ENCODE data around the gene SPCS1.

DNA sequence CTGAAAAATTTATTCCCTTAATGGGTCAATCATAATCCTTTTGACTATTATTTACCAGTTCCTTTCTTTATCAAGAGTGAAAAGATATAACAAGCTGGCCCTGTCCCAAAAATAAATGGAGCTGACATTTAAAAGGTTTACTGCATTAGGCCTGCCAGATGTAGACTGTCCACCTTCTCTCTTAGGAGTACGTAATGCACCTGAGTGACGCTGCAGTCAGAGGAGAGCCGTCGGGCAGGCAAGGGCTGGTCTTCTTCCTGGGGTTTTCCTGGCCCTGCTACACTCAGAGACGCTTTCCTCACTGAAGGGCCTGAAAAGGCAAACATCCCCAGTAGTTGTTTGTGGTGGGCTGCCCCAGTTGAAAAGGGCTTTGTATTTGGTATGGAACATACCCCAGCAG is 37.2 kb downstream of the SPCS1 start:
- TF ChIP-seq, protein P1, sequence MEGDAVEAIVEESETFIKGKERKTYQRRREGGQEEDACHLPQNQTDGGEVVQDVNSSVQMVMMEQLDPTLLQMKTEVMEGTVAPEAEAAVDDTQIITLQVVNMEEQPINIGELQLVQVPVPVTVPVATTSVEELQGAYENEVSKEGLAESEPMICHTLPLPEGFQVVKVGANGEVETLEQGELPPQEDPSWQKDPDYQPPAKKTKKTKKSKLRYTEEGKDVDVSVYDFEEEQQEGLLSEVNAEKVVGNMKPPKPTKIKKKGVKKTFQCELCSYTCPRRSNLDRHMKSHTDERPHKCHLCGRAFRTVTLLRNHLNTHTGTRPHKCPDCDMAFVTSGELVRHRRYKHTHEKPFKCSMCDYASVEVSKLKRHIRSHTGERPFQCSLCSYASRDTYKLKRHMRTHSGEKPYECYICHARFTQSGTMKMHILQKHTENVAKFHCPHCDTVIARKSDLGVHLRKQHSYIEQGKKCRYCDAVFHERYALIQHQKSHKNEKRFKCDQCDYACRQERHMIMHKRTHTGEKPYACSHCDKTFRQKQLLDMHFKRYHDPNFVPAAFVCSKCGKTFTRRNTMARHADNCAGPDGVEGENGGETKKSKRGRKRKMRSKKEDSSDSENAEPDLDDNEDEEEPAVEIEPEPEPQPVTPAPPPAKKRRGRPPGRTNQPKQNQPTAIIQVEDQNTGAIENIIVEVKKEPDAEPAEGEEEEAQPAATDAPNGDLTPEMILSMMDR (IDR thresholded peaks at IDR 0.05 in 8 of 11, conservative IDR thresholded peaks at IDR 0.05 in 3 of 11) = no peak
- no peak for TF ChIP-seq POLR2AphosphoS5 (IDR thresholded peaks at IDR 0.05)

Measured in spleen (tissue), 7 donors.